GM18499 (cell line): ENCODE results near the gene ACTR1A.
A peak's percentile ranks its signal among the peaks of the same experiment; 100 is the strongest.

ENCODE experiments used
- ATAC-seq: cut with Tn5 transposase; IDR thresholded peaks from one replicate; pipeline ENCODE4 v1.9.1; 2021; ENCODE audit warnings: moderate number of reproducible peaks; ENCODE audit not compliant: insufficient read depth, unreplicated experiment

ACTR1A gene

GRCh38 chr10:102432162-102432950 is 70.2 kb downstream of the ACTR1A start, which contains the start of gene CUEDC2:
TSS of gene CUEDC2 (minus strand) at chr10:102432574. CDS start at chr10:102425188, 7,386 bp downstream.
- peak; percentile 57 for ATAC-seq

GRCh38 chr10:102431452-102432124 is 70.9 kb downstream of the ACTR1A start:
- no peak for ATAC-seq

- no peak for ATAC-seq
Observed at GRCh38 chr10:102429468-102429867, 73.0 kb downstream of the ACTR1A start.
